DMS 273 treated with DMSO at 0.1 percent for 48 hours (cell line): ENCODE data around the gene FYB1.

Source experiments
- DNase-seq: peaks from one replicate; lab custom pipeline; 2025; lab: John Stamatoyannopoulos, UW

Gene FYB1

GRCh38 chr5:39083968-39084367 is 135.4 kb downstream of the FYB1 start:
- no peak for DNase-seq

GRCh38 chr5:39082995-39083394 is 136.4 kb downstream of the FYB1 start:
- no peak for DNase-seq

DNA sequence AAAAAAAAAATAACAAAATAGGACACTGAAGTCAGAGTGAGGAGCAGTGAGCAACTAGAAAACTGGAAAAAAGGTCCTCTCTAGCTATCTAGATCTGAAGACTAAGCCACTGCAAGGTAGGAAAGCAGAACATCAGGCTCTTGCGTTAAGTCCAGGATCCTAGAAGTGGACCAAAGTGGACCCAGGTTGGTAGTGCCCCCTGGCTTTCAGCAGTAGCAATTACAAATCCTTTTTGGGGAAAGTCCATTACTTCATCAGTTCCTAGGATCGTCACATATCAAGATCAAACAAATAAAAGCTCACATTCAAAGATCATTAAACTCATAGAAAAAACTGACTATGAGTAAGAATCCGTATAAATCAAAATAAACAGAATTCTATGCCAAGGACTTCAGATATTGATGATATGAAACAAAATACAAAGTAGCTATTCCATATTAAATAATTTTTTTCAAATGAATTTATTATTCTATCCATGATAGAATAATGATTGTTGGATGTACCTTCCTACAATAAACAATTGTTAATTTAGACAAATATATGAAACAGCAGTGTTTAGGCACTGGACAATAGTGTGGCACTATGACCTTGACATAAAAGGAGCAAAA is 138.7 kb downstream of the FYB1 start:
- DNase-seq: no peak

DNA sequence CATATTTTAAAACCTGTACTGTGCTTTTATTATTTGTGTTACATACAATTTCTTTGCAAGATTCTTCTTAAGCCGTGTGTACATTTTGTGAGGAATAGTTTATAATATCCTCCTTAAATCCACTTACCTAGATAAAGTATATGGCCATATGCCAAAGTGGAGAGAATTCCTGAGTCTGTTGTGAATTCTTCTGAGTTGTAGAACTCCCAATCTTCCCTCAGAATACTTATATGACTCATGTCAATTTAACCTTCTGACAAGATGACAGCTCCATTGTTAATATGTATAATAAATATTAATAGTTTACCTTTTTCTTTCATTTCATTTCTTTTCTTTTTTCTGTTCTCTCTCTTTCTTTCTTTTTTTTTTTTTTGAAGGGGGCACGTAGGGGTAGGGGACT is 139.2 kb downstream of the FYB1 start:
- no peak for DNase-seq

GRCh38 chr5:39079147-39079546 is 140.2 kb downstream of the FYB1 start:
- DNase-seq: no peak

DNA sequence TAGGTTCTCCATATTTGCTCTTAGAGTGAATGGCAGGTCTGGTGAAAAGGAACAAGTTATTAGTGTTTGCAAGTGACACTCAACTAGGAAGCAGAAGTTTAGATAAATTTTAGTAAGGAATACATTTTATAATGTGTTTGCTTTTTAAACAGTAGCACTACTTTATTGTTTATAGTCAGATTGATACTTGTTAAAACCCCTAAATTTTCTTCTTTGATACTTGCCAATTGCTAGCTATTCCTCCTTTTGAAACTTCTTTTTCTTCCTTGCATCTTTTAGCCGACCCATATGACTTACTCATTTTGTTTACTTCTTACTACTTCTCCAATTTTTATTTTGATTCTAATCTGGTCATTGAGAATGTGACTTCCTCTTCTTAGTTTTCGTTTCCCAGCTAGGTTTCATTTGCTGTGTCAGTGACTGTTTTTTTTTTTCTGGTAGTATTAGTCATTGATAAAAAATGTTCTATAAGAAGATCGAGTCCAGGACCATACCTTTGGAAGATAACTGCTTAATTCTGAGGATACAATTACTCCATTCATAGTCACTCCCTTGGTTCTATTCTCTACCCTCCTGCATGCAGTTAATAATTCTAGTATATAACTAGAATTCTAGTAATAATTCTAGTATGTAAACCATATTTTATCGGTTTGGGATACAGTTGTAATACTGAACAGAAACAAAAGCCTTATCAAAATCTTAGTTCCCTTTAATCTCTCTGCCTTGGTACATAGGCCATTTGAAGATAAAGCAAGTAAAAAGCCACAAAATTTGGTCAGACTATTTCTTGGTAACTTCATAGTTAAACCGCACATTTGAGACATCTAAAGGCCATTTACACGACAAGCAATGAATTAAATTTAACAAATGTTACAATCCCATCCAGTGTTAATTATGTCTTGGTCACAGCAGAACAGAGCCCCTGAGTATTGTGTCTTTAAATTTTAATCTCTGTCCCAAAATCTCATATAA is 142.3 kb downstream of the FYB1 start:
- no peak for DNase-seq

DNA sequence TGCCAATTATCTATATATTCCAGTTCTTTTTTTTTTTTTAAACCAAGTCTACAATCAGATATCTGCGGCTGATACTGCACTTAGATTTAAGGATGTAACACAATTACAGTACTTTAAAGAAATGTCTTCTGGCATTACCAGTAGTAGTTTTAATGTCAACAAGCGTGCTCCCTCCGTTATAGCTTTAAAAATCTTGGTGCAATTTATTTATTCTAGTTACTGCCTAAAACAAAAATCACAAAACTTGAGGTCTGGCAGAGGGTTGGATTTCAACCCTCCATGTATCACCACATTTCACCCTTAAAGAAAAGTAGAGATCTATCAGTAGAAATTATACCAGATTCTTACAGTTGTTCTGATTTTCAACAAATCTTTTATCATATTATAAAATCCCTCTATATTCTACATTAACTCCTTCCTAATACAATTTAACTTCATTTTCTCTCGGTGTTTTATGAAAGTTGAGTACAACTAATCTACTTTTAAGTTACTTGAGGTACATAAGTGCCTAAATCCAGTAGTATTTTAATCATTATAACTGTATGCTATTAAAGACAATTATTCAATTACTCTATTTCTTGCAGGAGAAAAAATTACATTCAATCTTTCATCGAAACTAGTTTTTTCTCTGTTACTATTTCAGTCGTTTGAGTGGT is 143.1 kb downstream of the FYB1 start:
- no peak for DNase-seq

DNA sequence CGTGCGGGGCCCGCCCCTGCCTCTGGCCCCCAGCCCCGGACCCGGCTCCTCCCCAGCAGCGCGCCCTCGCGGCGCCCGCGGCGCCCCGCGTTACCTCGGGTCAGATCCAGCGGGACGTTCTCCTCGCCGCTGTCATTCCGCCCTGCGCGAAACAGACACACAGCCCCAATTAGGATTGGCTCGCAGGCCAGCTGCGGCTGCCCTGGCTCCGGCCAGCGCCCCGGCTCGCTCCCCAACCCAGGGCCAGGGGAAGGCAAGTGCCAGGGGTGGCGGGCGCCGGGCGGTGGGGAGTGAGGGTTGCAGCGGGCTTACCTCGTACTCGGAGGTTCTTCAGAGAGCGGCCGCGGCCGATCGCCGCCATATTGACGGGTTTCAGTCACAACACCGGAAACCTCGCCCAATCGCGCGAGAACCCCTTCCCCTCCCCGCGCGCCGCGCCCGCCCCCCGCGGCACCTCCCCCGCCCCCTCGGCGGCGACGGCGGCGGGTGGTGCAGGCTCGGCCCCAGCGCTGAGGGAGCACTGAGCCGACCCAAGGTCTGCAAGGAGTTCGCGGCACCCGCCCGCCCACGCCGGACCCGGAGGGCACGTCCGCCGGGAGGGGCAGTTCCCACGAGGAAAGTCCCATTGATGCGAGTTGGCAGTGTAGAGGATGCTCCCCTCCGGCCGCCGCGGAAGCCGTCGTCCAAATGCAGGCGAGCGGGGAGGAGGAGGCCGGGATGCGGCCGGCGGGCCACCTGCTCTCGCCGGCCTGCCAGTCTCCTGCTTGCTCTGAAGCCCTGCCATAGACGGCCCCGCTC is 145.1 kb downstream of the FYB1 start, which contains the start of gene RICTOR:
TSS of gene RICTOR (minus strand) at position 383 of the 798 bp plus-strand sequence. CDS start at position 361, 22 bp downstream.
- peak; percentile 54 for DNase-seq

DNA sequence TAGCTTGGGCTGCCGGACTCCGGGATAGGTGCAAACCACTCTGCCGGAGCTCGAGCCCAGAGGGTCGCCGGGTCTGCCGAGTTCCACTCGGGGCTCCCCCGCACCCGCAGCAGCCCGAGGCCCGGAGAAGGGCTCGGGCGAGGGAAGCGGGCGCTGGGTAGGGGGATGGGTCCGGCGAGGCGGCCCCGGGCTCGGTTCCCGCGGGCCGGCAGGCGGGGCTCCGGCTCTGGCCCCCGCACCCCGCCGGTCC is 145.7 kb downstream of the FYB1 start:
- DNase-seq: no peak

DNA sequence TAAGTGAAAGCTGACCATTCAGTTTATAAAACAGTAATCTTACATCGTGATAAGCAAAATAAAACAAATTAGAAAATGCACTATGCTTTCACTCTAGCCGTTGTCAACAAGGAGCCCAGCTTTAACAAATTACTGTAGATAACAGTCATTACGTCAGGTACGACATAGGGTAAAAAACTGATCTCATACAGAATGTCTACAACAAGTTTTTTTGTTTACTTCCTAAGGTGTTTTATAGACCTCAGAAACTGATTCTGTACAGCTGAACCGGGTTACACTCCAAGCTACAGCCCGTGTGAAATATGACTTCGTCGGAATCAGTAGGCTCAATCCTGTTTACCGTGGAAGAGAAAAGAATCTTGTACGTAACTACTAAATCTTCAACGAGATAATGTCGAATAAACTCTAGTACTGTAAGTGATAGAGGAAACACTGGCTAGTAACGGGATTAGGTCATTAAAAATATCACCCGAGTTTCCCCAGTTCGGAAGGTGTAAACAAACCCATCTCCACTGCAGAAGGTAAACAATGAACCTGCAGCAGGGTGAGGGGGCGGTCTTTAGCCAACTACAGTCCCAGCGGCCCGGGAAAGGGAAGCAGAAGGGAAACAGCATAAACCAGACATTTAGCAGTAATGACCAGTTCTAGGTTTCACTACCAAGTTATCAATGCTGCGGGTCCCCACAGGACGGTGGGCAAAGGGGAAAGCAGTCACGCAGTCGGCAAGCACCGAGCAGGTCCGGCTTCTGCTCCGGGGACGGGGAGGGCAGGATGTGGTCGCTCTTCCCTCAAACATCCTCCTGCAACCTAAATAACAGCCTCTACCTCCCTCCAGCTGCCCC is 146.2 kb downstream of the FYB1 start:
- no peak for DNase-seq

- DNase-seq: no peak
These were observed 151.3 kb downstream of the FYB1 start for GRCh38 chr5:39068099-39068498.

GRCh38 chr5:39064450-39064849 is 154.9 kb downstream of the FYB1 start:
- no peak for DNase-seq

- no peak for DNase-seq
These were observed 156.3 kb downstream of the FYB1 start for GRCh38 chr5:39063037-39063436.

GRCh38 chr5:39062530-39062929 is 156.8 kb downstream of the FYB1 start:
- no peak for DNase-seq

DNA sequence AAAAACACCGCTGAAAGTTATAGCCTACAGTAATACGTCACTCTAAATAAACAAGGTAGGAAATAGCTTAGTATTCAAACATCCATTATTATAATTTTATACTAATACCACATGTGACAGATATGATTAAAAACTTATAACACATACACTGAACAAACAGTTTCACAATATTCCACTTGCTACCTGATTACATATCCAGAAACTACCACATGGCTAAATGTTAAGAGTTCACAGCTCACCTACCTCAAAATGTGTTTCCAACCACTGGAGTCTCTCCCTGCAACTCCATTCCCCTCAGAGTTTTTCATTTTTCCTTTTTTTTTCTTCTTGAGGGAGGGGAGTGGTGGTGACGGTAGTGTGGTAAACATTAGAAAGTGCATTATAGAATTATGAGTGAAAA is 157.3 kb downstream of the FYB1 start:
- no peak for DNase-seq

DNA sequence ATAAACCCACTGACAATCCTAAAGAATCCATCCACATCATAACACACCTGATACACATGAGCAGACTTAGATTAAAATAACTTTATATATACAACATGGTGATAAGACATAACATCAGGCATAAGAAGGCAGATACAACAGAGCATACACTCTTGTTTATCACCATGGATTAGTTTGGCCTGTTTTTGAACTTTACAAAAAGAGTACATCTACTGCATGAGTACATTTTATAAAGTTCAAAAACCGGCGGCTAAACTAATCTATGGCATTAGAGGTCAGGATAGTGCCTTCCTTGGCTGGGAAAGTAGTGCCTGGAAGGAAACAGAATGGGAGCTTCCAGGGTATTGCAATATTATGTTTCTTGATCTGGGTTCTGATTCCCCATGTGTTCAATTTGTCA is 160.3 kb downstream of the FYB1 start:
- DNase-seq: no peak

DNA sequence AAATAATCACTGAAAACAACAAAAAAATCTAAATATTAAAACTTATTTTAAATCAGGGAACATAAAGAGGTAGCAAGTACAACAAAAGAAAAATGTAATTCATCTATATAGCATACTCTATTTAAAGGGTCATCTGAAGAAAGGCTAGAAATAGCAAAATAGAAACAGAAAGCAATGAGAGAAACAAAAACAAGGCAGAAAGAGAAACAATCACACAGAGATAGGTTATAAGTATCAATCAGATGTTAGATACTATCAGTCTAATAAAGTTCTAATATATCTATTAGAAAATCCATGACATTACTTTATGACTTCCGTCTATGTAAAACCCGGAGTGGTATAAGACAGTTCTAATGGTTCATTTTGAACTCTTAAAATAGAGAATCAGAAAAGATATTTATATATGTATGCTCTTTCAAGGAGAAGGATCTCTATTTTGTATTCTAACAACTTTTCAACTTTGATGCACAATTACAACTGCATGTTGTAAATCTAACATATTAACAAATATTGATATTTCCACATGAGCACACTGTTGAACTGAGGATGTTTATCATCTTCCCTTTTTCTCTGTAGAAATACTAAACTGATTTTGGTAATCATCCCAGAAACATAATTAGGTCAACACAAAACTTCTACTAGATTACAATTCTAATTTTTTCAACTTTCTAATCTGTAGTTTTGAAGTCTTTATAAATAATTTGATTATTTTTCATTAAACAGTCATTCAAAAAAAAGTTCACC is 161.0 kb downstream of the FYB1 start:
- DNase-seq: no peak

DNA sequence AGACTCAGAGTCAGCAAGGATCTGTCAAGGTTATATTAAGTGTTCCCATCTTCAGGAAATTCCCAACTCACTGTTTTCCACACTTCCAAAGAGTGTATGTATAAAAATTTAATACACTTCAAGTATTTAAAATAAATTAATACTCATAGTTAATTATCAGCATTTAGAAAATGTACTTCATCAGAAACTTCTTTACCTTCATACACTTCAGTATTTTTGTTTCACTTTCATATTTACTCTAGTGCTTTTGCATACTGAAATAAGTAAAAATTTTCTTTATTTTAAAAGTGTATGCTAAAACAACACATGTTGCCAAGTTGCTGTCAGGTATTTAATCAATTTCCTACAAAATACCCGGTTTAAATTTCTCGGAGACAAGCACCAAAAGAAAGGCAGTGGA is 161.6 kb downstream of the FYB1 start:
- no peak for DNase-seq

DNA sequence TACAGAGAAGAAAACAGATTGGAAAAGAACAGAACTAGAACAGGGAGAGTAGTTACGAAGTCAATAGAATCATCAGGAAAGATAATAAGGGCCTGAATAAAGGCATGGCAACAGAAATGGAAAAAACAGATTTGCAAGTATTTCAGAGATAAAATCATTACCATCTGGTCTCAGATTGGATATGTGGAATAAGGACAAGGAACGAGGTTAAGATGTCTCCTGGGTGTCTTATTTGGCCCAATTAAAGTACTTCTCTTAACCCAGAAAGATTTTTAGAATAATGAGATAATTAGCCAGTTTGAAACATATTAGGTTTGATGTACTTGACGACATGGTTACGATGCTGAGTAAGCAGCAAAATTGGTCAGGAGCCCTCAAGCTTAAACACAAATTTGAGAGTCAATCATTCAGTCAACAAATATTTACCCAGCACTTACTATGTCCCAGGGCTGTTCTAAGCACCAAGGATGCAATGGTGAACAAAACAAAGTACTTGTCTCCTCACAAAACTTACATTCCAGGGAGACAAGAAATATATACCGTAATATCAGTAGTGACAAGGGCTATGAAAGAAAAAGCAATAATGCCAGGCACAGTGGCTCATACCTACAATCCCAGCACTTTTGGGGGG is 163.5 kb downstream of the FYB1 start:
- DNase-seq: no peak
